ENCODE measurements around the gene LRRC56. TPM values are rescaled to one million over a fixed set of nuclear protein-coding genes. Genes with fewer than 3 reads are reported as not detected.

LRRC56 gene
- total RNA-seq, 1 experiment from 2014 or later = 3.4 TPM

DNA sequence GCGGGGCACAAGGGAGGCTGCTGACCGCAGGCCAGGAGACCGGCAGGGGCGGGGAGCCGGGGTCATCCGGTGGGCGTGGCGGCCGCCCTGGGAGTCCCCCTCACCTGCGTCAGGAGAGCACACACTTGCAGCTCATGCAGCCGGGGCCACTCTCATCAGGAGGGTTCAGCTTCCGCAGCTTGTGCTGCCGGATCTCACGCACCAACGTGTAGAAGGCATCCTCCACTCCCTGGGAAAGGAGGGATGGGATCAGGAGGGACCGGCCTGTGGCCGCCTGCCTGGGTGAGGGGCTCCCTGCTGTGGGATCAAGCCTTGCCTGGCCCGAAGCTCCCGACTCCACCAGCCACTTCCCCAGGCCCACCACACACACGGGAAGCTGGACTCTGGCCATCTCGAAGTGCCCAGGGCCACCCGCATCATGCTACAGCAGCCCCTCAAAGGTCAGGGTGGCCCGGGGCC, 4.8 kb upstream of the LRRC56 start:
- H3K36me3 Mint-ChIP-seq = peaks cover 5% of the 10 kb centered on the region; the same call in 1 of the 2 replicates
- no peak overlapping the region for H3K4me3 Mint-ChIP-seq
- no peaks in the 10 kb centered on the region for H3K9me3 Mint-ChIP-seq
- TF ChIP-seq, protein P1, sequence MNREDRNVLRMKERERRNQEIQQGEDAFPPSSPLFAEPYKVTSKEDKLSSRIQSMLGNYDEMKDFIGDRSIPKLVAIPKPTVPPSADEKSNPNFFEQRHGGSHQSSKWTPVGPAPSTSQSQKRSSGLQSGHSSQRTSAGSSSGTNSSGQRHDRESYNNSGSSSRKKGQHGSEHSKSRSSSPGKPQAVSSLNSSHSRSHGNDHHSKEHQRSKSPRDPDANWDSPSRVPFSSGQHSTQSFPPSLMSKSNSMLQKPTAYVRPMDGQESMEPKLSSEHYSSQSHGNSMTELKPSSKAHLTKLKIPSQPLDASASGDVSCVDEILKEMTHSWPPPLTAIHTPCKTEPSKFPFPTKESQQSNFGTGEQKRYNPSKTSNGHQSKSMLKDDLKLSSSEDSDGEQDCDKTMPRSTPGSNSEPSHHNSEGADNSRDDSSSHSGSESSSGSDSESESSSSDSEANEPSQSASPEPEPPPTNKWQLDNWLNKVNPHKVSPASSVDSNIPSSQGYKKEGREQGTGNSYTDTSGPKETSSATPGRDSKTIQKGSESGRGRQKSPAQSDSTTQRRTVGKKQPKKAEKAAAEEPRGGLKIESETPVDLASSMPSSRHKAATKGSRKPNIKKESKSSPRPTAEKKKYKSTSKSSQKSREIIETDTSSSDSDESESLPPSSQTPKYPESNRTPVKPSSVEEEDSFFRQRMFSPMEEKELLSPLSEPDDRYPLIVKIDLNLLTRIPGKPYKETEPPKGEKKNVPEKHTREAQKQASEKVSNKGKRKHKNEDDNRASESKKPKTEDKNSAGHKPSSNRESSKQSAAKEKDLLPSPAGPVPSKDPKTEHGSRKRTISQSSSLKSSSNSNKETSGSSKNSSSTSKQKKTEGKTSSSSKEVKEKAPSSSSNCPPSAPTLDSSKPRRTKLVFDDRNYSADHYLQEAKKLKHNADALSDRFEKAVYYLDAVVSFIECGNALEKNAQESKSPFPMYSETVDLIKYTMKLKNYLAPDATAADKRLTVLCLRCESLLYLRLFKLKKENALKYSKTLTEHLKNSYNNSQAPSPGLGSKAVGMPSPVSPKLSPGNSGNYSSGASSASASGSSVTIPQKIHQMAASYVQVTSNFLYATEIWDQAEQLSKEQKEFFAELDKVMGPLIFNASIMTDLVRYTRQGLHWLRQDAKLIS (CRISPR knock-in tag; IDR thresholded peaks at IDR 0.05; ENCODE audit: borderline replicate concordance) = no peak
- TF ChIP-seq, protein P2, sequence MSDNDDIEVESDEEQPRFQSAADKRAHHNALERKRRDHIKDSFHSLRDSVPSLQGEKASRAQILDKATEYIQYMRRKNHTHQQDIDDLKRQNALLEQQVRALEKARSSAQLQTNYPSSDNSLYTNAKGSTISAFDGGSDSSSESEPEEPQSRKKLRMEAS (CRISPR knock-in tag; IDR thresholded peaks at IDR 0.05) = no peak
- TF ChIP-seq GTF2I (CRISPR knock-in tag; conservative IDR thresholded peaks at IDR 0.05) (no peak), ZNF317 (CRISPR knock-in tag; IDR thresholded peaks at IDR 0.05; ENCODE audit: borderline replicate concordance, low read depth) (no peak), JAZF1 (CRISPR knock-in tag; IDR thresholded peaks at IDR 0.05) (no peak)
- TF ChIP-seq, protein P3, sequence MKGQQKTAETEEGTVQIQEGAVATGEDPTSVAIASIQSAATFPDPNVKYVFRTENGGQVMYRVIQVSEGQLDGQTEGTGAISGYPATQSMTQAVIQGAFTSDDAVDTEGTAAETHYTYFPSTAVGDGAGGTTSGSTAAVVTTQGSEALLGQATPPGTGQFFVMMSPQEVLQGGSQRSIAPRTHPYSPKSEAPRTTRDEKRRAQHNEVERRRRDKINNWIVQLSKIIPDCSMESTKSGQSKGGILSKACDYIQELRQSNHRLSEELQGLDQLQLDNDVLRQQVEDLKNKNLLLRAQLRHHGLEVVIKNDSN (CRISPR knock-in tag; IDR thresholded peaks at IDR 0.05) = no peak
- TF ChIP-seq, protein P4, sequence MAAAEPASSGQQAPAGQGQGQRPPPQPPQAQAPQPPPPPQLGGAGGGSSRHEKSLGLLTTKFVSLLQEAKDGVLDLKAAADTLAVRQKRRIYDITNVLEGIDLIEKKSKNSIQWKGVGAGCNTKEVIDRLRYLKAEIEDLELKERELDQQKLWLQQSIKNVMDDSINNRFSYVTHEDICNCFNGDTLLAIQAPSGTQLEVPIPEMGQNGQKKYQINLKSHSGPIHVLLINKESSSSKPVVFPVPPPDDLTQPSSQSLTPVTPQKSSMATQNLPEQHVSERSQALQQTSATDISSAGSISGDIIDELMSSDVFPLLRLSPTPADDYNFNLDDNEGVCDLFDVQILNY (CRISPR knock-in tag; IDR thresholded peaks at IDR 0.05) = no peak
- DNase-seq (ENCODE audit: low spot score) = peak; percentile 8
- ChIA-PET POLR2A (no interaction called here), CTCF (interaction anchor here (1.3 kb wide), 1 partner anchor 125 kb away, joined by 4 read pairs; no protein-coding TSS in a partner anchor)
- ATAC-seq = no peak
- no peaks in the 10 kb centered on the region for H3K4me1 Mint-ChIP-seq
- H3K27ac Mint-ChIP-seq = no peak overlapping the region
- peaks cover 7% of the 10 kb centered on the region for H3K27me3 Mint-ChIP-seq (ENCODE audit: low read depth)

DNA sequence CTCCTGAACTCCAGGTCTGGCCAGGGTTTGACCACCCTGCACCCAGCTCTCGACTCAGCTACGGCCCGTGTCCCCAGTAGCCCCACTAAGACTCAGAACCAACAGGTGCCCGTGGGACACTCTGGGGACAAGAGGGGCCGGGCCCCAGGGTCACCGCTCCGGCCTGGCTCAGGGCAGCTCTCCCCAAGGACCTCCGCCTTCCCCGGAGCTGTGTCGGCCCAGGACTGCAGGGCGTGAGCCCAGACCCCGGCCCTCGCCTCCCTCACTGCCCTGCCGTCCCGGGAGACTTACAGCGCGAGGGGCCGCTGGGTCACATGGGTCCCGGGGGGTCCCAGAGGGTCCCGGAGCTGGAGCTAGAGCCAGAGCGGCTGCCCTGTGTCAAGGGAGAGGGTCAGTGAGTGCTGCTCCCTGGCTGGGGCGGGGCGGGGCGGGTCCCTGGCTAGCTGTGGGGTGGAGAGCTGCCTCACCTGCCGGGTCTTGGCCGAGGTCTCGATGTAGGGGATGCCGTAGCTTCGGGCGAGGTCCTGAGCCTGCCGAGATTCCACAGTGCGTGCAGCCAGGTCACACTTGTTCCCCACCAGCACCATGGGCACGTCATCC, 4.2 kb upstream of the LRRC56 start:
- CTCF ChIA-PET = interaction anchor here (1.3 kb wide), 1 partner anchor 126 kb away, joined by 4 read pairs; no protein-coding TSS in a partner anchor
- no peaks in the 10 kb centered on the region for H3K4me1 Mint-ChIP-seq
- peak; percentile 8 for DNase-seq (ENCODE audit: low spot score)
- no peak overlapping the region for H3K4me3 Mint-ChIP-seq
- POLR2A ChIA-PET = no interaction called here
- H3K27ac Mint-ChIP-seq = no peak overlapping the region
- ATAC-seq = no peak
- no peak for TF ChIP-seq GRHL2 (CRISPR knock-in tag; IDR thresholded peaks at IDR 0.05; ENCODE audit: insufficient replicate concordance, severe bottlenecking)
- H3K36me3 Mint-ChIP-seq = peaks cover 5% of the 10 kb centered on the region; the same call in 1 of the 2 replicates
- no peaks in the 10 kb centered on the region for H3K9me3 Mint-ChIP-seq
- H3K27me3 Mint-ChIP-seq (ENCODE audit: low read depth) = peaks cover 12% of the 10 kb centered on the region

DNA sequence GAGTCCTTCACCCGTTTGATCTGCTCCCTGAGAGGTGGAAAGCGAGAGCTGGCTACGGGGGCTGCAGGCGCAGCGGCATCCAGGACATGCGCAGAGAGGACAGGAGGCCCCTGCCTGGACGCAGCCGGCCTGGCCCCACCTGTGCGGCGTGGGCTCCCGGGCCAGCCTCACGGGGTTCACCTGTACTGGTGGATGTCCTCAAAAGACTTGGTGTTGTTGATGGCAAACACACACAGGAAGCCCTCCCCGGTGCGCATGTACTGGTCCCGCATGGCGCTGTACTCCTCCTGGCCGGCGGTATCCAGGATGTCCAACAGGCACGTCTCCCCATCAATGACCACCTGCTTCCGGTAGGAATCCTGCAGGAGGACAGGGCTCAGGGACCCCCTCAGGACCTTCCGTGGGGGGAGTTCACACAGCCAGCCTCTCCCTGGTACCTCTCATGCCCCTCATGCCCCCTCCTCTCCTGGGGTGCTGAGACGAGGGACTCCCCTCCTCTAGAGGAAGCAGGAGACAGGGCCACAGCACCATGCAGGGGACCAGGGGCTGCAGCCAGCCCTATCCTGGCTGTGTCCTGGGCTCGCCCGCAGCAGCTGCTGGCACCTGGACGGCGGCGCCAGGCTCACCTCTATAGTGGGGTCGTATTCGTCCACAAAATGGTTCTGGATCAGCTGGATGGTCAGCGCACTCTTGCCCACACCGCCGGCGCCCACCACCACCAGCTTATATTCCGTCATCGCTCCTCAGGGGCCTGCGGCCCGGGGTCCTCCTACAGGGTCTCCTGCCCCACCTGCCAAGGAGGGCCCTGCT, 3.5 kb upstream of the LRRC56 start:
- Mint-ChIP-seq H3K9me3 (no peaks in the 10 kb centered on the region), H3K36me3 (peaks cover 5% of the 10 kb centered on the region; the same call in 1 of the 2 replicates), H3K4me3 (peak overlapping the region; percentile 30), H3K27me3 (ENCODE audit: low read depth) (peaks cover 19% of the 10 kb centered on the region), H3K4me1 (no peaks in the 10 kb centered on the region), H3K27ac (no peak overlapping the region)
- ChIA-PET POLR2A (no interaction called here), CTCF (interaction anchor here (1.2 to 3.1 kb wide), 2 partner anchors 15 to 42 kb away, joined by 3 to 22 read pairs; partner anchors contain the start of gene PHRF1)
- ATAC-seq (no peak), DNase-seq (ENCODE audit: low spot score) (peak; percentile 14)
- TF ChIP-seq ZNF232 (CRISPR knock-in tag; IDR thresholded peaks at IDR 0.05) (no peak), ZBTB21 (CRISPR knock-in tag; IDR thresholded peaks at IDR 0.05; ENCODE audit: borderline replicate concordance) (no peak), NR3C1 (CRISPR knock-in tag; conservative IDR thresholded peaks at IDR 0.05; ENCODE audit: low read depth) (no peak), ZNF263 (CRISPR knock-in tag; IDR thresholded peaks at IDR 0.05; ENCODE audit: low read depth) (no peak), CREB1 (CRISPR knock-in tag; IDR thresholded peaks at IDR 0.05) (no peak), ZNF121 (CRISPR knock-in tag; IDR thresholded peaks at IDR 0.05) (no peak), ZNF671 (CRISPR knock-in tag; IDR thresholded peaks at IDR 0.05) (no peak)
- TF ChIP-seq, protein P5, sequence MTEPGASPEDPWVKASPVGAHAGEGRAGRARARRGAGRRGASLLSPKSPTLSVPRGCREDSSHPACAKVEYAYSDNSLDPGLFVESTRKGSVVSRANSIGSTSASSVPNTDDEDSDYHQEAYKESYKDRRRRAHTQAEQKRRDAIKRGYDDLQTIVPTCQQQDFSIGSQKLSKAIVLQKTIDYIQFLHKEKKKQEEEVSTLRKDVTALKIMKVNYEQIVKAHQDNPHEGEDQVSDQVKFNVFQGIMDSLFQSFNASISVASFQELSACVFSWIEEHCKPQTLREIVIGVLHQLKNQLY (CRISPR knock-in tag; IDR thresholded peaks at IDR 0.05) = no peak
- TF ChIP-seq, protein P6, sequence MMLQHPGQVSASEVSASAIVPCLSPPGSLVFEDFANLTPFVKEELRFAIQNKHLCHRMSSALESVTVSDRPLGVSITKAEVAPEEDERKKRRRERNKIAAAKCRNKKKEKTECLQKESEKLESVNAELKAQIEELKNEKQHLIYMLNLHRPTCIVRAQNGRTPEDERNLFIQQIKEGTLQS (CRISPR knock-in tag; conservative IDR thresholded peaks at IDR 0.05) = no peak
- TF ChIP-seq, protein P7, sequence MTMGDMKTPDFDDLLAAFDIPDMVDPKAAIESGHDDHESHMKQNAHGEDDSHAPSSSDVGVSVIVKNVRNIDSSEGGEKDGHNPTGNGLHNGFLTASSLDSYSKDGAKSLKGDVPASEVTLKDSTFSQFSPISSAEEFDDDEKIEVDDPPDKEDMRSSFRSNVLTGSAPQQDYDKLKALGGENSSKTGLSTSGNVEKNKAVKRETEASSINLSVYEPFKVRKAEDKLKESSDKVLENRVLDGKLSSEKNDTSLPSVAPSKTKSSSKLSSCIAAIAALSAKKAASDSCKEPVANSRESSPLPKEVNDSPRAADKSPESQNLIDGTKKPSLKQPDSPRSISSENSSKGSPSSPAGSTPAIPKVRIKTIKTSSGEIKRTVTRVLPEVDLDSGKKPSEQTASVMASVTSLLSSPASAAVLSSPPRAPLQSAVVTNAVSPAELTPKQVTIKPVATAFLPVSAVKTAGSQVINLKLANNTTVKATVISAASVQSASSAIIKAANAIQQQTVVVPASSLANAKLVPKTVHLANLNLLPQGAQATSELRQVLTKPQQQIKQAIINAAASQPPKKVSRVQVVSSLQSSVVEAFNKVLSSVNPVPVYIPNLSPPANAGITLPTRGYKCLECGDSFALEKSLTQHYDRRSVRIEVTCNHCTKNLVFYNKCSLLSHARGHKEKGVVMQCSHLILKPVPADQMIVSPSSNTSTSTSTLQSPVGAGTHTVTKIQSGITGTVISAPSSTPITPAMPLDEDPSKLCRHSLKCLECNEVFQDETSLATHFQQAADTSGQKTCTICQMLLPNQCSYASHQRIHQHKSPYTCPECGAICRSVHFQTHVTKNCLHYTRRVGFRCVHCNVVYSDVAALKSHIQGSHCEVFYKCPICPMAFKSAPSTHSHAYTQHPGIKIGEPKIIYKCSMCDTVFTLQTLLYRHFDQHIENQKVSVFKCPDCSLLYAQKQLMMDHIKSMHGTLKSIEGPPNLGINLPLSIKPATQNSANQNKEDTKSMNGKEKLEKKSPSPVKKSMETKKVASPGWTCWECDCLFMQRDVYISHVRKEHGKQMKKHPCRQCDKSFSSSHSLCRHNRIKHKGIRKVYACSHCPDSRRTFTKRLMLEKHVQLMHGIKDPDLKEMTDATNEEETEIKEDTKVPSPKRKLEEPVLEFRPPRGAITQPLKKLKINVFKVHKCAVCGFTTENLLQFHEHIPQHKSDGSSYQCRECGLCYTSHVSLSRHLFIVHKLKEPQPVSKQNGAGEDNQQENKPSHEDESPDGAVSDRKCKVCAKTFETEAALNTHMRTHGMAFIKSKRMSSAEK (CRISPR knock-in tag; IDR thresholded peaks at IDR 0.05; ENCODE audit: borderline replicate concordance) = no peak
